ENCODE measurements around the gene SP2.

- no peak for TF ChIP-seq REST (IDR thresholded peaks at IDR 0.05; ENCODE audit: insufficient read depth in 1 of 2, low read depth in 2 of 2, low read length in 1 of 2)
- TF ChIP-seq, protein P1, sequence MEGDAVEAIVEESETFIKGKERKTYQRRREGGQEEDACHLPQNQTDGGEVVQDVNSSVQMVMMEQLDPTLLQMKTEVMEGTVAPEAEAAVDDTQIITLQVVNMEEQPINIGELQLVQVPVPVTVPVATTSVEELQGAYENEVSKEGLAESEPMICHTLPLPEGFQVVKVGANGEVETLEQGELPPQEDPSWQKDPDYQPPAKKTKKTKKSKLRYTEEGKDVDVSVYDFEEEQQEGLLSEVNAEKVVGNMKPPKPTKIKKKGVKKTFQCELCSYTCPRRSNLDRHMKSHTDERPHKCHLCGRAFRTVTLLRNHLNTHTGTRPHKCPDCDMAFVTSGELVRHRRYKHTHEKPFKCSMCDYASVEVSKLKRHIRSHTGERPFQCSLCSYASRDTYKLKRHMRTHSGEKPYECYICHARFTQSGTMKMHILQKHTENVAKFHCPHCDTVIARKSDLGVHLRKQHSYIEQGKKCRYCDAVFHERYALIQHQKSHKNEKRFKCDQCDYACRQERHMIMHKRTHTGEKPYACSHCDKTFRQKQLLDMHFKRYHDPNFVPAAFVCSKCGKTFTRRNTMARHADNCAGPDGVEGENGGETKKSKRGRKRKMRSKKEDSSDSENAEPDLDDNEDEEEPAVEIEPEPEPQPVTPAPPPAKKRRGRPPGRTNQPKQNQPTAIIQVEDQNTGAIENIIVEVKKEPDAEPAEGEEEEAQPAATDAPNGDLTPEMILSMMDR (IDR thresholded peaks at IDR 0.05) = no peak
- no peak for TF ChIP-seq TCF7L2 (IDR thresholded peaks at IDR 0.05; ENCODE audit: low read depth, low read length)
Measured at GRCh38 chr17:47851764-47852112, 44.3 kb upstream of the SP2 start.
